ENCODE data around the gene MED13L. TPM values are rescaled to one million over a fixed set of nuclear protein-coding genes. Genes with fewer than 3 reads are reported as not detected.
A peak's percentile ranks its signal among the peaks of the same experiment; 100 is the strongest.

MED13L gene
- total and polyA plus RNA-seq, 2 of the 8 experiments (the other 6 are each of a cell fraction or from before 2014, with no cell fraction given), result 15.9 to 51.7 TPM

- no peak overlapping the region for H3K18ac ChIP-seq (ENCODE audit: extremely low read depth, low read length)
- no peaks in the 10 kb centered on the region for H3K36me3 ChIP-seq (ENCODE audit: control insufficient read depth in 2 of 4, insufficient read depth in 4 of 4, low read length in 3 of 4)
- H3K56ac ChIP-seq (replicated peaks; ENCODE audit: insufficient read length, low read depth, low read length), result no peak overlapping the region
- H3K4me1 ChIP-seq (replicated peaks in 1 of 4; ENCODE audit: control insufficient read depth in 3 of 4, insufficient read depth in 4 of 4, low read length in 3 of 4), result peaks cover 0 to 7% (median under 1%) of the 10 kb centered on the region in 4 experiments; a peak in 2 of 7 replicates
- H3K9me3 ChIP-seq (ENCODE audit: insufficient read depth in 2 of 2, low read depth in 1 of 2, low read length in 1 of 2), result no peaks in the 10 kb centered on the region
- H3K79me1 ChIP-seq (ENCODE audit: low read depth, low read length), result no peaks in the 10 kb centered on the region
- no peak overlapping the region for H2AK5ac ChIP-seq (ENCODE audit: low read depth, low read length)
- no peak overlapping the region for H3K23ac ChIP-seq (ENCODE audit: insufficient read length)
- H3K4me3 ChIP-seq (ENCODE audit: extremely low read depth in 1 of 4, insufficient read depth in 2 of 4, low read depth in 3 of 4, low read length in 4 of 4), result no peak overlapping the region
- POLR2A ChIA-PET (ENCODE audit: partially characterized antibody), result no interaction called here
- TF ChIP-seq POU5F1 (IDR thresholded peaks at IDR 0.05; ENCODE audit: low read depth, low read length), result no peak
- TF ChIP-seq CEBPB (IDR thresholded peaks at IDR 0.05; ENCODE audit: low read depth, low read length), result peak; percentile 65; the same call in 1 of the 2 replicates
- no peak for TF ChIP-seq POLR2A (IDR thresholded peaks at IDR 0.05; ENCODE audit: control extremely low read depth in 1 of 2, low read depth in 2 of 2, low read length in 2 of 2)
- no peak for TF ChIP-seq BACH1 (IDR thresholded peaks at IDR 0.05; ENCODE audit: low read length)
- no peak for TF ChIP-seq JUN (IDR thresholded peaks at IDR 0.05; ENCODE audit: low read depth, low read length)
- TF ChIP-seq KDM5A (IDR thresholded peaks at IDR 0.05; ENCODE audit: low read length), result no peak
- TF ChIP-seq EP300 (IDR thresholded peaks at IDR 0.05; ENCODE audit: borderline replicate concordance in 1 of 2, low read depth in 2 of 2, low read length in 2 of 2), result no peak
- no peak overlapping the region for H2BK20ac ChIP-seq (ENCODE audit: low read length)
- CTCF ChIA-PET (ENCODE audit: partially characterized antibody), result interaction anchor here (0.6 to 1.7 kb wide), 2 partner anchors 35 to 77 kb away, joined by 3 to 5 read pairs; no protein-coding TSS in a partner anchor
- H3K4ac ChIP-seq (replicated peaks; ENCODE audit: insufficient read length, low read depth, low read length), result no peak overlapping the region
- WGBS, 2 experiments (ENCODE audit: extremely low coverage in 1 of 2, insufficient coverage in 1 of 2, insufficient read length in 1 of 2, insufficient replicate concordance in 2 of 2, low coverage in 1 of 2, low lambda C conversion rate in 2 of 2, missing lambda C conversion rate in 1 of 2), result 94% methylated on average over 1 of the region's 1 CpG; no CpG with 5 or more reads in 1 of the 2 experiments
- H2AFZ ChIP-seq (ENCODE audit: low read length), result no peak overlapping the region
- DNase-seq (ENCODE audit: low read depth in 1 of 2, low spot score in 2 of 2) (no peak), FAIRE-seq (no peak)
- H3K4me2 ChIP-seq (ENCODE audit: insufficient read depth in 1 of 2, low read depth in 2 of 2, low read length in 2 of 2), result no peak overlapping the region
- no peak overlapping the region for H2BK5ac ChIP-seq (ENCODE audit: low read depth, low read length)
- no peak overlapping the region for H4K8ac ChIP-seq (ENCODE audit: extremely low read depth, insufficient read depth, low read length)
- no peak overlapping the region for H4K91ac ChIP-seq (replicated peaks; ENCODE audit: insufficient read length, low read length)
- no peak overlapping the region for H3K27ac ChIP-seq (ENCODE audit: low read depth, low read length)
- no peaks in the 10 kb centered on the region for H3K27me3 ChIP-seq (replicated peaks in 1 of 4; ENCODE audit: control insufficient read depth in 3 of 4, extremely low read depth in 1 of 4, insufficient read depth in 3 of 4, low read length in 3 of 4)
- no peaks in the 10 kb centered on the region for H4K20me1 ChIP-seq (replicated peaks in 1 of 2; ENCODE audit: control insufficient read depth in 1 of 2, insufficient read depth in 2 of 2, low read length in 2 of 2)
- no peak overlapping the region for H2BK12ac ChIP-seq (ENCODE audit: low read depth, low read length)
- H3K9ac ChIP-seq (replicated peaks in 1 of 4; ENCODE audit: extremely low read depth in 1 of 4, low read depth in 3 of 4, low read length in 3 of 4), result no peak overlapping the region
- H3K14ac ChIP-seq (ENCODE audit: insufficient read length), result no peak overlapping the region
- H2BK15ac ChIP-seq (ENCODE audit: low read length), result no peak overlapping the region
- no peak overlapping the region for H4K5ac ChIP-seq (ENCODE audit: insufficient read length, low read depth, low read length)
- no peak overlapping the region for H2BK120ac ChIP-seq (replicated peaks; ENCODE audit: low read depth, low read length)
- H3K79me2 ChIP-seq (ENCODE audit: control insufficient read depth in 1 of 2, insufficient read depth in 2 of 2, low read length in 2 of 2), result peaks cover 0 to 14% of the 10 kb centered on the region in 2 experiments; a peak in 2 of 4 replicates
- no peaks in the 10 kb centered on the region for H3K23me2 ChIP-seq (ENCODE audit: low read depth, low read length)
Observed at GRCh38 chr12:116074686-116075085, 202.8 kb downstream of the MED13L start.
